ENCODE data around the gene NTNG1. TPM values are rescaled to one million over a fixed set of nuclear protein-coding genes. Genes with fewer than 3 reads are reported as not detected.

Gene NTNG1
- total RNA-seq, 1 experiment from 2014 or later, result not detected

- intact Hi-C loops (cut with micrococcal nuclease), result no loop called here
- H3K9me3 Mint-ChIP-seq (ENCODE audit: unreplicated experiment), result no peaks in the 10 kb centered on the region
- no peaks in the 10 kb centered on the region for H3K36me3 Mint-ChIP-seq (ENCODE audit: insufficient read depth, unreplicated experiment)
- no TSS peak for BruUV-seq (replicated peaks)
- no peaks in the 10 kb centered on the region for H3K4me1 Mint-ChIP-seq (ENCODE audit: insufficient read depth, unreplicated experiment)
- ChIA-PET POLR2A (interaction anchor here (0.8 to 1.0 kb wide), 2 partner anchors 13 to 87 kb away, joined by 3 to 4 read pairs; no protein-coding TSS in a partner anchor), CTCF (interaction anchor here (0.8 to 1.9 kb wide), 4 partner anchors 11 to 334 kb away, joined by 3 to 8 read pairs (median 4); no protein-coding TSS in a partner anchor)
- no peaks in the 10 kb centered on the region for H3K27me3 Mint-ChIP-seq (ENCODE audit: insufficient read depth, unreplicated experiment)
- no peak for DNase-seq (ENCODE audit: unreplicated experiment)
- TF ChIP-seq, protein P1, sequence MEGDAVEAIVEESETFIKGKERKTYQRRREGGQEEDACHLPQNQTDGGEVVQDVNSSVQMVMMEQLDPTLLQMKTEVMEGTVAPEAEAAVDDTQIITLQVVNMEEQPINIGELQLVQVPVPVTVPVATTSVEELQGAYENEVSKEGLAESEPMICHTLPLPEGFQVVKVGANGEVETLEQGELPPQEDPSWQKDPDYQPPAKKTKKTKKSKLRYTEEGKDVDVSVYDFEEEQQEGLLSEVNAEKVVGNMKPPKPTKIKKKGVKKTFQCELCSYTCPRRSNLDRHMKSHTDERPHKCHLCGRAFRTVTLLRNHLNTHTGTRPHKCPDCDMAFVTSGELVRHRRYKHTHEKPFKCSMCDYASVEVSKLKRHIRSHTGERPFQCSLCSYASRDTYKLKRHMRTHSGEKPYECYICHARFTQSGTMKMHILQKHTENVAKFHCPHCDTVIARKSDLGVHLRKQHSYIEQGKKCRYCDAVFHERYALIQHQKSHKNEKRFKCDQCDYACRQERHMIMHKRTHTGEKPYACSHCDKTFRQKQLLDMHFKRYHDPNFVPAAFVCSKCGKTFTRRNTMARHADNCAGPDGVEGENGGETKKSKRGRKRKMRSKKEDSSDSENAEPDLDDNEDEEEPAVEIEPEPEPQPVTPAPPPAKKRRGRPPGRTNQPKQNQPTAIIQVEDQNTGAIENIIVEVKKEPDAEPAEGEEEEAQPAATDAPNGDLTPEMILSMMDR (IDR thresholded peaks at IDR 0.05; ENCODE audit: unreplicated experiment), result no peak
- H3K4me3 Mint-ChIP-seq (ENCODE audit: unreplicated experiment), result no peak overlapping the region
- H3K27ac Mint-ChIP-seq (ENCODE audit: low read depth, unreplicated experiment), result no peak overlapping the region
These were observed 301.7 kb downstream of the NTNG1 start for GRCh38 chr1:107442551-107442950.

- Mint-ChIP-seq H3K36me3 (ENCODE audit: insufficient read depth, unreplicated experiment) (no peaks in the 10 kb centered on the region), H3K4me3 (ENCODE audit: unreplicated experiment) (no peak overlapping the region), H3K27me3 (ENCODE audit: insufficient read depth, unreplicated experiment) (no peaks in the 10 kb centered on the region), H3K4me1 (ENCODE audit: insufficient read depth, unreplicated experiment) (no peaks in the 10 kb centered on the region), H3K9me3 (ENCODE audit: unreplicated experiment) (no peaks in the 10 kb centered on the region), H3K27ac (ENCODE audit: low read depth, unreplicated experiment) (no peak overlapping the region)
- ChIA-PET POLR2A (interaction anchor here (0.8 to 1.0 kb wide), 2 partner anchors 12 to 87 kb away, joined by 3 to 4 read pairs; no protein-coding TSS in a partner anchor), CTCF (interaction anchor here (0.9 to 1.9 kb wide), 2 partner anchors 11 to 13 kb away, joined by 3 to 8 read pairs; no protein-coding TSS in a partner anchor)
- no TSS peak for BruUV-seq (replicated peaks)
- intact Hi-C loops (cut with micrococcal nuclease), result no loop called here
- DNase-seq (ENCODE audit: unreplicated experiment), result no peak
- TF ChIP-seq, protein P1 (IDR thresholded peaks at IDR 0.05; ENCODE audit: unreplicated experiment), result no peak
These were observed 302.2 kb downstream of the NTNG1 start for GRCh38 chr1:107443027-107443426.

- no peaks in the 10 kb centered on the region for H3K36me3 Mint-ChIP-seq (ENCODE audit: insufficient read depth, unreplicated experiment)
- H3K4me3 Mint-ChIP-seq (ENCODE audit: unreplicated experiment), result no peak overlapping the region
- no peak overlapping the region for H3K27ac Mint-ChIP-seq (ENCODE audit: low read depth, unreplicated experiment)
- TF ChIP-seq, protein P1 (IDR thresholded peaks at IDR 0.05; ENCODE audit: unreplicated experiment), result no peak
- POLR2A ChIA-PET, result no interaction called here
- intact Hi-C loops (cut with micrococcal nuclease), result no loop called here
- CTCF ChIA-PET, result interaction anchor here (1.0 to 1.4 kb wide), 4 partner anchors 11 to 305 kb away, joined by 3 to 8 read pairs (median 4); no protein-coding TSS in a partner anchor
- no TSS peak for BruUV-seq (replicated peaks)
- H3K4me1 Mint-ChIP-seq (ENCODE audit: insufficient read depth, unreplicated experiment), result no peaks in the 10 kb centered on the region
- no peaks in the 10 kb centered on the region for H3K9me3 Mint-ChIP-seq (ENCODE audit: unreplicated experiment)
- no peaks in the 10 kb centered on the region for H3K27me3 Mint-ChIP-seq (ENCODE audit: insufficient read depth, unreplicated experiment)
- DNase-seq (ENCODE audit: unreplicated experiment), result no peak
These were observed 303.0 kb downstream of the NTNG1 start for GRCh38 chr1:107443860-107444259.

- BruUV-seq (replicated peaks), result no TSS peak
- H3K27ac Mint-ChIP-seq (ENCODE audit: low read depth, unreplicated experiment), result no peak overlapping the region
- no peak overlapping the region for H3K4me3 Mint-ChIP-seq (ENCODE audit: unreplicated experiment)
- TF ChIP-seq, protein P1 (IDR thresholded peaks at IDR 0.05; ENCODE audit: unreplicated experiment), result no peak
- H3K9me3 Mint-ChIP-seq (ENCODE audit: unreplicated experiment), result no peaks in the 10 kb centered on the region
- no peaks in the 10 kb centered on the region for H3K36me3 Mint-ChIP-seq (ENCODE audit: insufficient read depth, unreplicated experiment)
- no peak for DNase-seq (ENCODE audit: unreplicated experiment)
- H3K4me1 Mint-ChIP-seq (ENCODE audit: insufficient read depth, unreplicated experiment), result no peaks in the 10 kb centered on the region
- ChIA-PET CTCF (interaction anchor here (1.0 to 1.4 kb wide), 4 partner anchors 11 to 304 kb away, joined by 3 to 8 read pairs (median 4); no protein-coding TSS in a partner anchor), POLR2A (no interaction called here)
- no peaks in the 10 kb centered on the region for H3K27me3 Mint-ChIP-seq (ENCODE audit: insufficient read depth, unreplicated experiment)
- intact Hi-C loops (cut with micrococcal nuclease), result no loop called here
These were observed 303.5 kb downstream of the NTNG1 start for GRCh38 chr1:107444302-107444701.
